GM21423 (cell line): ENCODE data around the gene PDLIM5.
"Not testable (repeated sequence)": the region's sequence is repeated elsewhere in the genome, so short reads cannot be mapped to it uniquely, and the experiment has no call there.

Source experiments
- ATAC-seq: cut with Tn5 transposase; IDR thresholded peaks from one replicate; pipeline ENCODE4 v1.9.1; 2021; ENCODE audit warnings: mild to moderate bottlenecking, moderate library complexity; ENCODE audit not compliant: unreplicated experiment

The PDLIM5 gene

DNA sequence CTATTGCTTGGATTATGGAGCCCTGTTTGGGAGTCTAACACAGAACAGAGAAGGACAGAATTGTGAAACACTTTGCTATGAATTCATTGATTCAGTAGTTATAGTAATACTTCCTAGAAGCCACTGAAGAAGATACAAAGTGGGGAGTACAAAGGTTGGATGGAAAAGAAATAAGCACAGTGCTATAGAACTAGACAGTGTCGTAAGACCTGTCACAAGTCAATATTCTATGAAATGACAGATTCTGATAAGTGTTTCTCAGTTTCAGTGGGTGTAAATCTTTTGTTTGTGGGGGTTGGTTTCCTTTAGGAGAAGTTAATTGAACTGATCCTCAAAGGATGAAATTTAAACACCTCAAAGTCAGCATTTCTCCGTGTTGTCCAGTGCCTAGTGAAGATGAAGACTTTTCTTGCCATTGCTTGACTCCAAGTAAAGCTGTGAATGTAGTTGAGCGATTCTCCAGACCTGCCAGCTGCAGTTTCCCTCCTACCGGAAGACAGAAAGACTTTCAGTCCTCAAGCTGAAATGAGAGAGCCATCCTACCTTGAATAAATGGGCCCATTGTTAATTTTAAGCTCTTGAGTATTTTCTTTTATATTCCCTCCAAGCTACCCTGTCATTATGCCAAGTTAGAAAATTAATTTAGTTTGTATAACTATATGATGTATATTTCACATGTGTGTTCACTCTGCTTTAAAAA lies 7.9 kb downstream of the PDLIM5 start:
- ATAC-seq: no peak

DNA sequence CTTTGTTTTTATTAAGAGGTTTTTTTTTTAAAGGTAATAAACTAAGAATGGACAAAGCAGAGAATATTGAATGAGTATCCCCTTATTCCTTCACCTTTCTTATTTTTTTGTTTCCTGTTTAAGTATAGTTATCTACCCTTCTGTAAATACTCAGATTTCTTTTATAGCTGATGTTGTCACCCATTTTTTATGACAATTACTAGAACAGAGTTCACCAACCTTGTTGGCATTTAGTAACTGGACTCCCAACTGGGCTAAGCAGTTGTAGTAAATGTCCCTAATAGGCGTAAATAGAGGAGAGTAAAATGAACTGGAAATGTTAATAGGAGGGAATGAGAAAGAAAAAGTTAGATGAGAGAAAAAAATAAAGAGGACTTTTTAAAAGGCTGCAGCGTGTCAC lies 9.8 kb downstream of the PDLIM5 start:
- no peak for ATAC-seq

DNA sequence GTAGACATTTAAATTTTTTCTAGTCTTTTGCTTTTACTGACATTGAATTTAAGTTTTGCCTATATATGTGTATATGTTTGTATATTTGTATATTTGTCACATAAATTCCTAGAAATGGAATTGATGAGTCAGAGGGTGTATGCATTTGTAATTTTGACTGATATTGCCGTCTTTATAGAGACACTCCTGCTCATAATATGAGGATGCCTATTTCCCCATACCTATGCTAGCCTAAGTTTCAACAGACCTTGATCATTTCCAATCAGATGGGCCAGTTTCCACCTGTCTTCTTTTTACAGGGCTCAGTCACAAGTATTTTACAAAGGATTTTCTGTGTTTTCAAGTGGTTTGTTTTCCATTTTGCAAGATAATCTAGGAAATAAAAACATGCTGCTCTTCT lies 10.8 kb downstream of the PDLIM5 start:
- ATAC-seq: no peak

DNA sequence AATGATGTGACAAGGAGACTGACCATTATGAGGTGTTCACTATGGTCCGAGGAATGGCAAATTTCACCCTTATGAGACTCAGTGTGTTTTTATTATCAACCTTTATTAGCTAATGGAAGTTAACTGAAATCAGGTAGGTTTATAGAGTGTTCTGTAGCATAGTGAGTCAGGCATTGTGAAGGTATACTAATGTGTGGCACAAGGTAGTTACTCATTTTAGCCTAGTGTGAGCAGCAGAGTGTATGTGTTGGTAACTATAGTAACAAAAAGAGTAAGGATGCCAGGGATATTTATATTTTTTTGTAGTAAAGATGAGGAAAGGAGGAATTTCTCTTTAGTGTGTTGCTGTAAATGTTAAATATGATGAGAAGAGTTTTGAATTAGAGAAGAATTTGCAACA lies 12.0 kb downstream of the PDLIM5 start:
- no peak for ATAC-seq

DNA sequence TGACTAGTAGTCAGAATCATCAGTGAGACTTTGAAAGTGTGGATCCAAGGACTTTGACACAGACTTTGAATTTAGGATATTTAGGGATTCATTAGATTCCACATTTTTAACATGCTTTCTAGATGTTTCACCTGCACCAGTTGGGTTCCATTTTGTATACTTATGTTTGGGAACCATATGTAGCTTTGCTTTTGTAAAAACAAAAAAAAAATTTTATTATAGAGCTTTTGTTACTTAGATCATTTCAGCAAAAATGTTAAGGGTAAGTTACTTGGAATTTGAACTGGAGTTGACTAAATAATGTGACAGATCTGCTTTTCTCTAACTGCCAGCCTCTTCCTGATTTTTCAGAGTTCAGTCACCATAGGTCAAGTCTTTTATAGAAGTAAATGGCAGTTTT lies 14.6 kb downstream of the PDLIM5 start:
- ATAC-seq: no peak

DNA sequence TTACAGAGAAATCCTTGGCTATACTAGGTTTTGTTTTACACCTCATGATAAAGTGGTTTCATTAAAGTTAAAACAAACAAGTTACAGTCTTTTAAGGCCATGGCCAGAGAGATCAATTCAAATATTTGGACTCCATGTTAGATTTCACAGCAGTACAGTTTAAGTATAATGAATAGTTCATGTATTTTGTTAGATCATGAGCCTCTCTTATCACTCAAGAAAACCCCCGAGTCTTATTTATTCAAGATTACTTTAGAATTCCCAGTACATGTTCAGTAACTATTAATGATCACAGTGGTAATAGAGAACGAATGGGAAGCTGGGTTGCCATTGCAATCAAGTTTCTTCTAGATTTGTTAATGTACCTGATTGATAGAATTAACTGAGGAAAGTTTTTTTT lies 15.2 kb downstream of the PDLIM5 start:
- ATAC-seq: no peak

DNA sequence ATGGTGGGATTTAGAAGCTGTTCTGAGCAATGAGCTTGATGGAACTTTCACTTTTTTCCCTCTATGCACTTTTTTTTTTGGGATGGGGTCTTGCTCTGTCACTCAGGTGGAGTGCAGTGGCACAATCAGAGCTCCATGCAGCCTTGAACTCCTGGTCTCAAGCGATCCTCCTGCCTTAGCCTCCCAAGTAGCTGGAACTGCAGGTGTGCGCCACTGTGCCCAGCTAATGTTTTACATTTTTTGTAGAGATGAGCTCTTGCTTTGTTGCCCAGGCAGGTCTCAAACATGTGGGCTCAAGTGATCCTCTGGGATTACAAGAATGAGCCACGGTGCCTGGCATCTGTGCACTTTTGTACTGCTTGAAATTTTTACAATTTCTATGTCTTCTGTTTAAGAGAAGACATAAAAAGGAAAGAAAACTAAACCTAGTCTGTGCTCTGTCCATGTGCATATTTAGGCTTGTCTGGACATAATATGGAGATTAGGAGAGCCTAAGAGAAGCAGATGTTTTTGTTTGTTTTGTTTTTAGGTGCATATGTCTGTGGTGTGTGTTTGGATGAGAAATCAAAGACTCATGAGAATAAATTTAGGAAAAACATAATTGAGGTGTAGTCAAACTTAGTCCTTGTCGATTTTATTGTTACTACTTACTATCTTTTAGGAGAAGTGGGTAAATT lies 16.5 kb downstream of the PDLIM5 start:
- ATAC-seq: no peak

DNA sequence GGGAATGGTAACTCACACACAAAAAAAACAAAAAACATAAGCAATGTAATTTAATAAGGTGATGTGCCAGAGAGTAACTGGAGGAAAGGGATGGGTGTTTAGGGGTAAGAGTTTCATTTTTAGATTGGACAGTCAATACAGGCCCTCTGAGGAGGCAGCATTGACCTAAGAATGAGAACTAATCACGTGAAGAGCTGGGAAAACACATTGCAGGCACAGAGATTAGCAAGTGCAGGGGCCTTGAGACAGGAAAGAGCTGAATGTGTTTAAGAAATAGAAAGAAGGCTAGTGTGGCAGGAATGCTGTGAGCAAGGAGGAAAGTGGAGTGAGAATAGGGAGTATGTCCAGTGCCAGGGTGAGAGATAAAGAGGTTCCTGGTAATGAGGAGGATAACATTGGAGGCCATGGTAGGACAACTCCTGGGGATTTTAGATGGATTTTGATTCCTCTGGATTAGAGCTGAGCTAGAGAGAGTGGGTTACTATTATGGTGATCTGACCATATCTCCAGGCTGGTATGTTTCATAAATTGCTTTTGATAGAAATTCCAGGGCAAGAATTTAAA lies 17.6 kb downstream of the PDLIM5 start:
- no peak for ATAC-seq

DNA sequence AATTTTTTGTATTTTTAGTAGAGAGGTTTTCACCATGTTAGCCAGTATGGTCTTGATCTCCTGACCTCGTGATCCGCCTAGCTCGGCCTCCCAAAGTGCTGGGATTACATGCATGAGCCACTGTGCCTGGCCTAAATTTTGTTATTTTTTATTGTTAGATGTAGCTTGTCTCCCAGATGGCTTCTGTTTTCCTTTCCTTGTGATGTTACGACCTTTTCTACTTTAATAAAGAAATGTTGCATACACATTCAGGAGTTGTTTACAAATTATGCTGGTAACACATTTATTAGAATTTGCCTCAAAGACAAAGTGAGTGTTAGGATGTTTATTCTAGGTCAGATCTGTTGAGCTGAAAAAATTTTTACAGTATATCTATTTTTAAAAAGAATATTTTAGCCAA lies 18.4 kb downstream of the PDLIM5 start:
- no peak for ATAC-seq

DNA sequence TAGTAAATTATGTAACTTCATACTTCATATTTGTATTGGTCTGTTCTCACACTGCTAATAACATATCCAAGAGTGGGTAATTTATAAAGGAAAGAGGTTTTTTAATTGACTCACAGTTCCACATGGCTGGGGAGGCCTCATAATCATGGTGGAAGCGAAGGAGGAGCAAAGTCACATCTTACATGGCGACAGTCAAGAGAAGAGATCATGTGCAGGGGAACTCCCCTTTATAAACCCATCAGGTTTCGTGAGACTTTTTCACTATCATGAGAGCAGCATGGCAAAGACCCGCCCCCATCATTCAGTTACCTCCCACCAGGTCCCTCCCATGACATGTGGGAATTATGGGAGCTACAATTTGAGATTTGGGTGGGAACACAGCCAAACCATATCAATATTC lies 19.0 kb downstream of the PDLIM5 start:
- ATAC-seq: not testable (repeated sequence)

DNA sequence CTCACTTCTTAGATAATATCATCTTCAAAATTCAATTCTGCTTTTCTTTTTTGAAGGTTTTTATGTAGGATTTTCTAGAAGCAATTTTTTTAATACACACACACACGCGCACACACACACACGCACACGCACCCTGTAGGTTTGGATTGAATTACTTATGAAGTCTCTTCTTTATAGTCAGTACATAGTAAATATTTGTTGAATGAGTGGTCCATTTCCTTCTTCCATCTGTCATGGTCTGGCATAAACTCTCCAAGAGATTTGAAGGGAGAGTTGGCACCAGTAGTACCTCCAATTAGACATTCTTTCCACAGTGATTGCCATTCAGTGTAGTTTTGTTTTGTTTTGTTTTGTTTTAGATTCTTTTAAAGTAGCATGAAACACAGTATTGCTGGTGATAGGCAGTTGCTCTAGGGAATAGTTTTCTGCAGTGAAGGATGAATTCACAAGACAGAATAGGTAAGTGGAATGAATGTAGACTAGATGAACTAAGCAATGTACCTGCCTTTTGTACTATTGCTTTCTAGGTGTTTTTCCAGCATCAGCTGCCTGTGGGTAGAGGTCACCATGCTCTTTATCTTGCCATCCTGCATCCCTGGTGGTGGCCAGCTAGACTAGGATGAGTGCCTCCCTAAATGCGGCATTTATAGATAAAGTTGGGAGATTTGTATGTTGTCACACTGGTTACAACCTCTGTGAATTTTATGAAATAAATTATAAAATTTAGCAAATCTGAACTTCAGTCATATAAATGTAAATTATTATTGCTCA lies 20.5 kb downstream of the PDLIM5 start:
- no peak for ATAC-seq

DNA sequence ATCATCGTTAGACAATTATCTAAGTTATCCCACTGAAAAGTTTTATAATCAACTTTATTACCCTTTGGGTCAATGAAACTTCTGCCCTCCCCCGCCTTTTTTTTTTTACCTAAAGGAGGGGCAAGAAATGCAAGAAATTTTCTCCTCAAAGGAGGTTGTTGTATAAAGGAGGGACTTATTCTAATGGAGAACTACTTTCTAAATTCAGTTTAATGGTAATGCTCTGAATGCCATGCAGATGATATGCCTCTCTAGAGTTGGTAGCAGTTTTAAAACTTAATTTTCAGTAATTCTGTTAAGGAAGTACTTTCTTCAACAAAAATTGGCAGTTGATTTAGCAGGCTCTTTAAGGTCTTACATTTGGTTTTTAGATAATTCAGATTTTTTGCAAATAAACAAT lies 23.3 kb downstream of the PDLIM5 start:
- no peak for ATAC-seq

DNA sequence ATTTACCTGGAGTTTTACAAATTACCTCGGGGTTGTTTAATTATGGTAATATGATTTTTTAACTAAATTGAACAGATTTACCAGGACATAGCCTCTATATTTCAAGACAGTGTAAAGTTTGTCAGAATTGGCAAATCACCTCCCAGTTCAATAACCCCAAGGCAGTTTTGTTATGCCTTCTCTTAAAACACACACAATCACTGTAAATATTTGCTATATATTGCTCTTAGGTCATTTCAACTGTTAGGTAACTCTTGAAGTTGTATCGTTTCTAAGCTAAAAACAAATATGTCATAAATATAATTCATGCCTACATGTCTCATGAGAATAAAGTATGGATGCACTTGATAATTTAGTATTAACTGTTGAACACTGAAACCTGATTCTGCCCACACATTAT lies 24.1 kb downstream of the PDLIM5 start:
- ATAC-seq: no peak

DNA sequence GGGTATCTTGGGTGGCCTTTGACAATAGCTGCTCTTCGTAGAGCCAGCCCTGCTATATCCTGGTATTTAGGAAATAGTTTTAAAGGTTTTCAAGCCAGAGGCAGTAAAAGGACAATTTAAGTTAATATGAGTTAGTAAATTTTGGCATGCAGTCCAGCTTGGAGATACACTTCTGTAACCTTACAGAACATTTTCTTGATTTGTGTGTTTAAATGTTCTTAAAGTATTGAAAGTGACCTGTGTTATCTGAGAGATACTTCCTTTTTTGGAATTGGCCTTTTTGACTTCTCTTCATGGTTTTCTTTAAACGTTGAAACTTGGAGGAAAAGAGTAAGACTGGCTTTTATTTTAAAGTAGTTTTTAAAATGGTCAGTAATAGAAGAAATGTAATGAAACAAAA lies 25.5 kb downstream of the PDLIM5 start:
- no peak for ATAC-seq

DNA sequence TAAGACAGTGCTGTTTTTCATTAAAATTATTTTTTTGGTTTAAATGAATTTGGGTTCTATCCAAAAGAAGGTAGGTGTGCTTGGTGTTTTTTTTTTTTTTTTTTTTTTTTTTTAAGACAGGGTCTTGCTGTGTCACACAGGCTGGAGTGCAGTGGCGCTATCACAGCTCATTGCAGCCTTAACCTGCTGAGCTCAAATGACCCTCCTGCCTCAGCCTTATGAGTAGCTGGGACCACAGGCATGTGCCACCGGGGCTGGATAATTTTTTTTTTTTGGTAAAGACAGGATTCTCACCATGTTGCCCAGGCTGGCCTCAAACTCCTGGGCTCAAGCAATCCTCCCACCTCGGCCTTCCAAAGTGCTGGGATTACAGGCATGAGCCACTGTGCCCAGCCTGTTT lies 27.1 kb downstream of the PDLIM5 start:
- ATAC-seq: not testable (repeated sequence)

DNA sequence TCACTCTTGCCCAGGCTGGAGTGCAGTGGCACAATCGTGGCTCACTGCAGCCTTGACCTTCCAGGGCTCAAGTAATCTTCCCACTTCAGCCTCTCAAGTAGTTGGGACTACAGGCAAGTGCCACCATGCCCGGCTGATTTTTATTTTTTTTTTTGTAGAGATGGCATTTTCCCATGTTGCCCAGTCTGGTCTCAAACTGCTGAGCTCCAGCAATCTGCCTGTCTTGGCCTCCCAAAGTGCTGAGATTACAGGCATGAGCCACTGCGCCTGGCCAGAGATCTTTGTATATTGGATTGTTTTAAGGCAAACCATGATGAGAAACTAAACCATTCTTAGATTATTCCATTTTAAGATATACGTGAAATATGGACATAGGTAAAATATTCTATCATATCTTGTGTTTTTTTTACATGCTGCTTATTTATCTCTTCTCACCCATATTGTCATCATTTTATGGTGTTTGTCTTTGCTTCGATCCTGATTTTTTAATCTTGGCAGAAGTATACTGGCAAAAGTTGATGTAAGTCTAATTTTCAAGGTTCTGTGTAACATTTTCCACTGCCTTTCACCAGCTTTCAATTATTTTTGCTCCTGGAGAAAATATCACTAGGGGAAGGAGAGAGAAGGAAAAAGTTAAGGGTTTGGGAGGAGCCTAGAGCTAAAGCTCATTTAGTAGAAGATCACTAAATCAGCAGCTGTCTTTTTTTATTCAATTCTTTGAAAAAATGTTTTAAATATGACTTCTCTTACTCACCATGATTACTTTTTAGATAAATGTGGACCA lies 27.8 kb downstream of the PDLIM5 start:
- ATAC-seq: no peak

DNA sequence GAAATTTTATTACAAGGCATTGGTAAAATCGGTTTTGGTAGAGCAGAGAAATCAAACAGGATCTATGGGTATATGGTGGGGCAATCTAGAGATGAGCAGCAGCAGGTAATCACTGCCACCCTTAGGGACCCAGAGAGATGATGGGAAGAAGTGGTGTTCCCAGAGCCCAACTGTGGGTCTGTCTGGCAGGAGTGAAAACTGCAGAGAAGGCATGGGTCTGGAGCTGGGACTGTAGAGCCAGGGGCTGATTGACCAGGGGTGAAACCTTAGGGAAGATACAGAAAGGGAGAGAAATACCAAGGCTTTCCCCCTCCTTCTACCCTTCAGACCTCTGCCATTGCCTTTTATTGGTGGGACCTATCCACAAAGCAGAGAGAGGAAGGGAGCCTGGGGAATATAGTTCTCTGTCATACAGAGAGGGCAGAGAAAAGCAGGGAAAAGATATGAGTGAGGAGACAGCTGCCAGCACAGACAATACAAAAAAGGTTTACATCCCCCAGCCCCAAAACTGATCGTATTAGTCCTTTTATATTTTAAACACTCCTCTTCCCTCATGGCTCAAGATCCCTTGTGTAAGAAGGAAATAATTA lies 28.7 kb downstream of the PDLIM5 start:
- no peak for ATAC-seq

DNA sequence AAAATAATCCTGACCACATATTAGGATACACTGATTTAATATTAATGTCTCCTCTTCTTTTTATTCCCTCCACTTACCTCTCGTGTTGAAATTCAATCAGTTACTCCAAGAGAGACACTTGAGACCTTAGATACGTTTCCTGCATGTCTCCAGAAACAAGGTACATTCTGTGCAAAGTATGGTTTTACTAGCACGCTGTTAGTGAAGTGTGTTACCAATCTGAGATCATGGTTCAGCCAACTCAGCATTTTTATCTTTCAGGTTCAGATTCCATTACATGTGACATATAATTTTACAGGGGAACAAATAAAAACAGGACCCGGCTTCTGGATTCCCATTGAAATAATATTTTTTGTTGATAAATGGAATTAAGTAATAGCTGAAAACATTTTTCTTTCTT lies 32.2 kb downstream of the PDLIM5 start:
- no peak for ATAC-seq

DNA sequence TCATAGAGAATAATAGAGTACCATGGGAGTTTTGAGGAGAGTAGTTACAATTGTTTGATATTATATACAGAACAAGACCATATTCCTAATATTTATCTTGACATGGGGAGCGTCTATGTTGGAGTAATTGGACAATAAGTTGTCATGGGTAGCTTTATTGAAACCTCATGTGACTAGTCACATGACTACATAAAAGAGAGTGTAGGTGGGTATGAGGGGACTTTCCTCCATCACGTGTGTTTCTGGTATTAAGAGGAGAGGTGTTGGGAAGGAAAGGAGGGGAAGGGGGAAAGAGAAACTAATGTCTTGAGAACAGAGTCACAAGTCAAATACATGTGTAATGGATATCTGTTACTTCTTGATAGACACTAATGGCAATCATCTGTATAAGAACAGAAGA lies 33.1 kb downstream of the PDLIM5 start:
- no peak for ATAC-seq

DNA sequence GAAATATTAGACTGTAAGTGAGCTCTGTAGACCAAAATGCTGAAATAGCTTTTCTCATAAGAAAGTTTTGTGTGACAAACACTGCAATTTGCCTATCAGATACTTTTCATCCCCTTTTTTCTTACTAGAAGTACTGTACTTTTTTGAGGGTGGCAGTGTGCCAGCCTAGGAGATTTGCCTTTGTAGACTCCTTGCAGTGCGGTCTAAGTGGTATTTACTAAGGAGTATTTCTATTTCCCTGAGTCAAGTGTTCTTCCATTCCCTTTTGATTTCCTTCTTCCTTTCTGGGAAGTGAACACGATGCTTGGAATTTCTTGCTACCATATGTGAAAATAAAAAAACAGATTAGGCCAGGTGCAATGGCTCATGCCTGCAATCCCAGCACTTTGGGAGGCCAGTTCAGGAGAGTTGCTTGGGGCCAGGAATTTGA lies 34.6 kb downstream of the PDLIM5 start:
- no peak for ATAC-seq

DNA sequence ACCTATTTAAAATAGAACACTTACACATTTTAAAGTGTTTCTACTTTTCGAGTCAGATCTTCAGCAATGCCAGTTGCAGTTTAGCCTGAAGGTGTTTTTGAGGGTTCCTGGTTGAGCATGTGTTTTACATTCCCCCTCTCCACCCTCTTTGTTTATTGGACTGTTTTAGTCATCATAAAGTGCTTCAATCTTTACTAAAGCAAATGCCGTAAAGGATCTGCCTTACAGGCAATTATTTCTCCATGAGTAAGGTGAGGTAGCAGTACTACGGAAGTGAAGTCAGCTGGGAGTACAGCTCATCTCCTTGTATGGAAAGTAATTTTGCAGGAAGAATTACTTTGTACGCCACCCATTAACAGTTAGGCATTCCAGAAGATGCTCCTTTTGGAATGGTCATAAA lies 36.9 kb downstream of the PDLIM5 start:
- ATAC-seq: no peak
